Mucosa of descending colon (tissue), 3 donors: ENCODE data around the gene NCMAP. TPM values are rescaled to one million over a fixed set of nuclear protein-coding genes. Genes with fewer than 3 reads are reported as not detected.

Source experiments
- ATAC-seq: fragments of 200-7000 bp; cut with Tn5 transposase; one replicate; pipeline ENCODE4 v1.9.1; 2020; ENCODE audit warnings: mild to moderate bottlenecking, moderate library complexity
- DNase-seq, 3 donors: peaks; one replicate each; pipeline ENCODE4 v3.0.0-alpha.2; 2020
- H3K36me3 ChIP-seq: fragments of 200-600 bp; one replicate; pipeline ENCODE4 v1.8.0; 2021; ENCODE audit warnings: low read depth, mild to moderate bottlenecking
- H3K4me1 ChIP-seq: fragments of 200-600 bp; one replicate; pipeline ENCODE4 v1.8.0; 2021; ENCODE audit warnings: low read depth, mild to moderate bottlenecking
- H3K4me3 ChIP-seq: fragments of 200-600 bp; one replicate; pipeline ENCODE4 v1.8.0; 2021; ENCODE audit warnings: mild to moderate bottlenecking
- H3K9me3 ChIP-seq: fragments of 200-600 bp; one replicate; pipeline ENCODE4 v1.8.0; 2021; ENCODE audit warnings: mild to moderate bottlenecking
- CTCF ChIP-seq: fragments of 200-600 bp; IDR thresholded peaks from one replicate; pipeline ENCODE4 v1.8.0; 2022; ENCODE audit warnings: antibody characterized with exemption, mild to moderate bottlenecking
- intact Hi-C, 2 donors: fragments of 100-400 bp; cut with DNase I in 1 of 2; cut with micrococcal nuclease in 1 of 2; formaldehyde crosslinking; loops; one replicate each; pipeline versions ENCODE4 v1.11.0 to v1.11.1; 2022; cut with DNase I, micrococcal nuclease
- long read RNA-seq, 2 donors: library from polyadenylated mRNA; unstranded; transcript quantifications; one replicate each; pipeline ENCODE4 v2.0.0, GENCODE V29; 2019 to 2021
- total RNA-seq, 3 donors: library from RNA; stranded (reverse); fragmentation: NEBNext Ultra II Directional in 2 of 3; extraction: Animal tissue kit (Norgen Biotek cat#: 25700) in 2 of 3; gene quantifications; one replicate each; pipeline versions ENCODE4 v1.2.1 to v1.2.4, GENCODE V29; 2021 to 2023
- donor health status: DM: no; HTN: no; CAD: no; lungs with moderate emphysema.
- donor health status: DM: no; HTN: no; CAD: no.
- donor health status: DM: no; HTN: yes; CAD: no.

Gene NCMAP
- total RNA-seq: 1 to 10 TPM in 2 of 3 donors, under 1 TPM in 1; 0.60 to 1.9 (median 1.9) TPM
- long read RNA-seq, donor 1: 0 reads
- long read RNA-seq, donor 2, partial matches to known transcripts: 0 of 2 reads
- long read RNA-seq, donor 2, other reads (novel, unspliced or antisense): 2 of 2 reads

- Histone ChIP-seq H3K4me1 (peaks cover 9% of the 10 kb centered on the region), H3K36me3 (no peaks in the 10 kb centered on the region), H3K9me3 (no peaks in the 10 kb centered on the region), H3K4me3 (no peak within 1 kb of the TSS)
- no peak for TF ChIP-seq CTCF
- peak; percentile 83 for ATAC-seq
- peak; percentile 66 to 87 (median 79) for DNase-seq
- intact Hi-C loops: no loop called here
Measured at GRCh38 chr1:24555591-24556413, at the start of gene NCMAP. NCMAP (plus strand) TSS chr1:24556087; CDS start chr1:24595431, 39,344 bp downstream.

- TF ChIP-seq CTCF: no peak
- H3K4me1 ChIP-seq: peaks cover 1% of the 10 kb centered on the region
- ATAC-seq (no peak), DNase-seq (no peak)
- intact Hi-C loops: no loop called here
- no peaks in the 10 kb centered on the region for H3K9me3 ChIP-seq
- H3K4me3 ChIP-seq: no peak overlapping the region
- H3K36me3 ChIP-seq: no peaks in the 10 kb centered on the region
Measured at GRCh38 chr1:24506691-24507381, 49.1 kb upstream of the NCMAP start.

GRCh38 chr1:24507405-24507804 is 48.5 kb upstream of the NCMAP start:
- TF ChIP-seq CTCF: no peak
- Histone ChIP-seq H3K9me3 (no peaks in the 10 kb centered on the region), H3K4me1 (no peaks in the 10 kb centered on the region), H3K4me3 (no peak overlapping the region), H3K36me3 (no peaks in the 10 kb centered on the region)
- intact Hi-C loops: no loop called here
- no peak for ATAC-seq
- no peak for DNase-seq

GRCh38 chr1:24508911-24509310 is 47.0 kb upstream of the NCMAP start:
- Histone ChIP-seq H3K4me1 (no peaks in the 10 kb centered on the region), H3K36me3 (no peaks in the 10 kb centered on the region), H3K9me3 (no peaks in the 10 kb centered on the region), H3K4me3 (no peak overlapping the region)
- no peak for ATAC-seq
- intact Hi-C loops: no loop called here
- no peak for DNase-seq
- no peak for TF ChIP-seq CTCF

- intact Hi-C loops: no loop called here
- Histone ChIP-seq H3K4me3 (no peak overlapping the region), H3K36me3 (no peaks in the 10 kb centered on the region), H3K9me3 (no peaks in the 10 kb centered on the region), H3K4me1 (no peaks in the 10 kb centered on the region)
- no peak for TF ChIP-seq CTCF
- no peak for ATAC-seq
- DNase-seq: no peak
Measured at GRCh38 chr1:24513706-24514105, 42.2 kb upstream of the NCMAP start.
